ENCODE measurements around the gene MAD1L1. TPM values are rescaled to one million over a fixed set of nuclear protein-coding genes. Genes with fewer than 3 reads are reported as not detected.

Gene MAD1L1
- total RNA-seq, 1 donor from 2014 or later: 48.4 TPM

DNA sequence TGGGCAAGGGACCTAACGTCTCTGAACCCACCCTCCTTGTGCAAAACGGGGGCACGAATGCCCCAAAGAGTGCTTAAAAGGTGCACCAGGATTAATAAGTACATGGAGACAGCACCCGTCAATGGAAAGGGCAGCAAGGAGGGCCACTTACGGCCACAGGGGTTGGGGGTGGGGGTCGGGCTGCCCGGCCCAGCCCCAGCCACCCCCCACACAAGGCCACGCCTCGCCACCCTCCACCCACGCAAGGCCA is 213.4 kb downstream of the MAD1L1 start:
- H3K36me3 ChIP-seq: no peaks in the 10 kb centered on the region
- DNase-seq (no peak), ATAC-seq (no peak)
- no peaks in the 10 kb centered on the region for H3K9me3 ChIP-seq
- TF ChIP-seq, protein P1, sequence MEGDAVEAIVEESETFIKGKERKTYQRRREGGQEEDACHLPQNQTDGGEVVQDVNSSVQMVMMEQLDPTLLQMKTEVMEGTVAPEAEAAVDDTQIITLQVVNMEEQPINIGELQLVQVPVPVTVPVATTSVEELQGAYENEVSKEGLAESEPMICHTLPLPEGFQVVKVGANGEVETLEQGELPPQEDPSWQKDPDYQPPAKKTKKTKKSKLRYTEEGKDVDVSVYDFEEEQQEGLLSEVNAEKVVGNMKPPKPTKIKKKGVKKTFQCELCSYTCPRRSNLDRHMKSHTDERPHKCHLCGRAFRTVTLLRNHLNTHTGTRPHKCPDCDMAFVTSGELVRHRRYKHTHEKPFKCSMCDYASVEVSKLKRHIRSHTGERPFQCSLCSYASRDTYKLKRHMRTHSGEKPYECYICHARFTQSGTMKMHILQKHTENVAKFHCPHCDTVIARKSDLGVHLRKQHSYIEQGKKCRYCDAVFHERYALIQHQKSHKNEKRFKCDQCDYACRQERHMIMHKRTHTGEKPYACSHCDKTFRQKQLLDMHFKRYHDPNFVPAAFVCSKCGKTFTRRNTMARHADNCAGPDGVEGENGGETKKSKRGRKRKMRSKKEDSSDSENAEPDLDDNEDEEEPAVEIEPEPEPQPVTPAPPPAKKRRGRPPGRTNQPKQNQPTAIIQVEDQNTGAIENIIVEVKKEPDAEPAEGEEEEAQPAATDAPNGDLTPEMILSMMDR (IDR thresholded peaks at IDR 0.05): no peak
- H3K27me3 ChIP-seq: no peaks in the 10 kb centered on the region
- intact Hi-C loops (cut with DNase I): no loop called here
- peak overlapping the region; percentile 65 for H3K27ac ChIP-seq
- H3K4me1 ChIP-seq: peaks cover 13% of the 10 kb centered on the region
- peak overlapping the region; percentile 14 for H3K4me3 ChIP-seq

DNA sequence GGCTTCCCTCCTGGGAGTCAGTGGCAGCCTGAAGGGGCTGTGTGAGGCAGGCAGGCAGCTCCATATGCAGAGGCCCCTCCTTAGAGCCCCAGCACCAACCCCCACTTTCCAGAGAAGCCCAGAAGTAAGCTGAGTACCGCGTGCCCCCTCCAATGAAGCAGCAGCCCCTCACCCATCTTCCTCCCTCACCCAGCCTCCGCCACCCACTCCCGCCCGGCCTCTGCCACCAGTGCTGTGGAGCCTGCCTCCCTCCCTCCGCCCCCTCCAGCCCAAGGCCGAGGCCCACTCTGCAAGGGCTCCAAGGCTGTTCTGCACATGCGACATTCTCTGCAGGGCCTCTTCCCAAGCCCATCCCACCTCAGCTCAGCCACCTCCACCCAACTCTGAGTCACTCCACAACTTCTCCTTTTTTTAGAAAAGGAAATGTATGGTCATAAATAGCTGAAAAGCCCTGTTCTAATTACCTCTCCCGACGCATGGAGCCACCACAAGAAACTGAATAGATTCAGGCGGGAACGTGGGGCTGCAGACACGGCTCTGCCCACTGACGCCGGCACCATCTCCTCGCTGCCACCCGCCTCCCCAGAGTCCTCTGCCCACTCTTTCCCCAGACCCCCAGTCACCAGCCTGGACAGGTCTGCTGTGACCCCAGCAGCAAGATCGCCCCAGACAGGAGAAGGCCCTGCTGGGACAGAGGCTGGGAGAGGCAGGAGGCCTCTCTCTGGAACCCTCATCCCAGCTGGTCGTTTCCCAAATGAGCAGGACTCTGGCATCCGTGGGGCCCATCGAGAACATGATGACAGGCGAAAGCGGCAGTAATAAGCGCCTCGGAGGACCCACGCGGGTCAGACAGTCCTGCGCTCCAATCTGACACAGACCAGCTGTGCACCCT is 213.9 kb downstream of the MAD1L1 start:
- TF ChIP-seq, protein P1 (IDR thresholded peaks at IDR 0.05): no peak
- H3K4me3 ChIP-seq: no peak overlapping the region
- H3K4me1 ChIP-seq: peaks cover 13% of the 10 kb centered on the region
- intact Hi-C loops (cut with DNase I): no loop called here
- no peaks in the 10 kb centered on the region for H3K27me3 ChIP-seq
- H3K36me3 ChIP-seq: no peaks in the 10 kb centered on the region
- DNase-seq: peak; percentile 71
- H3K9me3 ChIP-seq: no peaks in the 10 kb centered on the region
- peak overlapping the region; percentile 65 for H3K27ac ChIP-seq
- peak; percentile 73 for ATAC-seq

DNA sequence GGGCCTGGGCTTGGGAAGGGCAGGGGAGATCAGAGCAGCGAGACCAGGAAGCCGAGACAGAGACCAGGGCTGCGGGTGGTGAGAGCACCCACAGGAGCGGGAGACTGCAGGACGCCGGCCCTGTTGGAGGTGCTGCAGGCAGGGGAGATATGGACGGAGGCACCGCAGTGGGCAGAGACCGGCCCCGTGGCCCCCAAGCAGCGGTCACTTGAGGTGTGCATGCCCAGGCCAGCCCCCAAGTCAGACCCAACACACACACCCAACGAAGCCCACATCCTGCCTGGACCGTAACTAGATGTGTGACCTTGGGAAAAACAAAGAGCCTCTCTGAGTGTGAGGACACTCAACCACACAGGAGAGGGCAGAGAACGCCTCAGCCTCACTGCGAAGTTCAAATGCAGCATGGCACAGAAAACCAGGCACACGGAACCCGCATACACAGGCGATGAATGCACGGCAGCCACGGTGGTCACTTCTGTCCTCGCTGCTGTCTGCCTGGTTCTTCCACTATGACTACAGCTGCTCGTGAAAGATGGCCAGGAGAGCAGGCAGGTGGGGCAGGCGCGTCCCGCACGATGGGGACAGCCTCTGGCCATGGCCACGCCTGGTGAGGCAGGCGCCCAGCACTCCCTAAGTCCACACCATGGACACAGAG is 214.7 kb downstream of the MAD1L1 start:
- DNase-seq: peak; percentile 56
- no peaks in the 10 kb centered on the region for H3K9me3 ChIP-seq
- intact Hi-C loops (cut with DNase I): no loop called here
- no peak for ATAC-seq
- peaks cover 13% of the 10 kb centered on the region for H3K4me1 ChIP-seq
- H3K27ac ChIP-seq: no peak overlapping the region
- H3K4me3 ChIP-seq: no peak overlapping the region
- TF ChIP-seq, protein P1 (IDR thresholded peaks at IDR 0.05): no peak
- no peaks in the 10 kb centered on the region for H3K27me3 ChIP-seq
- no peaks in the 10 kb centered on the region for H3K36me3 ChIP-seq

DNA sequence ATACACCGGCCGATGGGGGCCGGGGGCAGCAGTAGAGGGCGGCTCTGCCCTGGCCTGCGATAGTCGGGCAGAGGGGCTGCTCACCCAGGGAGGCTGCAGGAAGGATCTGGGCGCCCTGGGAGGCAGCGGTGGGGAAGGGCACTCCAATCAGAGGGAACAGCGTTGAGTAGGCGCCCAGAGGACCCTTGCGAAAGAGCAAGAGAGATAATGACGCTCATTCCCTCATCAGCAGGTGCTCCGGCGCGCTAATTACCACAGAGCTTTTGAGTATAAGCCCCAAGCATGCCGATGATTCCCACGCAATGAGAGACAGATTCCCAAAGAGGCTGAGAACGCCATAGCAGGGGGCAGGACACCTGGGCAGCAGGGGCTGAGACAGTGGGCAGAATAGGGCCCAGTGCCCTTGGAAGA is 215.3 kb downstream of the MAD1L1 start:
- TF ChIP-seq, protein P1 (IDR thresholded peaks at IDR 0.05): no peak
- no peaks in the 10 kb centered on the region for H3K9me3 ChIP-seq

DNA sequence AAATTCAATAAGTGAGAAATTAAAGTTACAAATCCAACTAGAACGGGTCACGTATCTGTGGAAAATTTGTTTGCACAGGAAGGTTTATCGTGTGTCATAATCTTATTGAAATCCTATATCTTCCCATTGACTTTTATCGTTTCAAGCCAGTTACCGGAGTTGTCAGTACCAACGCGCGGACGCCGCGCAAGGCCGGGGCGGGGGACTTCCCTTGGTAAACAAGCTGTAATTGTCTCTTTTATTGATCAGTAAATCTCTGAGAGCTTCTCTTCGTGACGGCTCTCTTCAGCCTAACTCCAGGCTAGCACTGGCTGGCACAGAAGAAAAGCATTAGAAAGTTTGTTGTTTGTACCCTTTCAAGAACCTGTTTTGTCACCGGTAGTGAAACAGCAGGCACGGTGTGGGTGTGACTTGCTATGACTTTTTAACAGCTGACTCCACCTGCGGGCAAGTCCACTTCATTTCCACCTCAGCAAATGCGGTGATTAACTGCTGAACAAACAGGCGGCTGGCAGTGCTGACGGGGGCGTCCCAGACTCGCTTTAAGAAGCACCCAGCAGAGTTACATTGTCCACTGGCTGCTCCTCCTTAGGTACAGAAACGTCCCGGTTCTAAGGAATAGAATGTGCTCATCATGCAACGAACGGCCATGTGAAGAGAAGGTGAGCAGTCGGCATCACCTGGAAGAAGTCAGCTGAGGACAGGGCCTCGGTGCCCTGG is 215.8 kb downstream of the MAD1L1 start:
- Histone ChIP-seq H3K27me3 (no peaks in the 10 kb centered on the region), H3K27ac (no peak overlapping the region), H3K9me3 (no peaks in the 10 kb centered on the region), H3K4me1 (peaks cover 13% of the 10 kb centered on the region), H3K4me3 (no peak overlapping the region), H3K36me3 (no peaks in the 10 kb centered on the region)
- no peak for ATAC-seq
- DNase-seq: no peak
- TF ChIP-seq, protein P1 (IDR thresholded peaks at IDR 0.05): no peak
- intact Hi-C loops (cut with DNase I): no loop called here

More for the DNA sequence above, 215.3 kb downstream of the MAD1L1 start:
- Histone ChIP-seq H3K4me1 (peaks cover 13% of the 10 kb centered on the region), H3K27me3 (no peaks in the 10 kb centered on the region), H3K4me3 (no peak overlapping the region), H3K36me3 (no peaks in the 10 kb centered on the region), H3K27ac (no peak overlapping the region)
- DNase-seq: no peak
- intact Hi-C loops (cut with DNase I): no loop called here
- ATAC-seq: no peak

All from upper lobe of right lung (tissue), 1 donor.